ENCODE data around the gene GRIN2A. TPM values are rescaled to one million over a fixed set of nuclear protein-coding genes. Genes with fewer than 3 reads are reported as not detected.

GRIN2A gene
- total and polyA plus RNA-seq, 2 of the 13 experiments (the other 11 are each of a cell fraction or from before 2014, with no cell fraction given): not detected

DNA sequence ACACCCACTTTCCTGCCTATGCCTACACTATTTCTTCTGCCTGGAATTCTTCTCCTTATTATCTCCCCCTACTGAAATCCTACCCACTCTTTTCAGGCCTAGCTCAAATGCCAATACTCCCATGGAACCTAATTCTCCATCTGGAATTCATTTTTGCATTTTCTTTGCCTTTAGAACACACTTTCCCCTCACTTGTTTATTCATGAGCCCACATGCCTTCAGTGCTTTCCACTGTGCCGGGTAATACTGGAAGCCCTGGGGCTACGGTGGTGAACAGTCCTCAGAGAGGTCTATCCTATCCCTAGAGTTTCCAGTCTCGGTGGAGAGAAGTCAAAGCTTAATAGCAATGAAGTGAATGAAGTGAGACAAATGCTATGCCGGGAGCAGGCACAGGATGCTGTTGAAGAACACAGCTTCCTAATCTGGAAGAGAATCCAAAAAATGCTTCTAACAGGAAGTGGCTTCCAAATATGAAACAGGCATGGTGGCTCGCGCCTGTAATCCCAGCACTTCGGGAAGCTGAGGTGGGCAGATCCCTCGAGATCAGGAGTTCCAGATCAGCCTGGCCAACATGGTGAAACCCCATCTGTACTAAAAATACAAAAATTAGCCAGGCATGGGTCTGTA is 322.4 kb downstream of the GRIN2A start:
- CTCF ChIA-PET (ENCODE audit: low intra/inter-chr PET ratio, low total read pairs): no interaction called here
- H3K9ac ChIP-seq (ENCODE audit: insufficient read depth, low read depth, low read length): no peak overlapping the region
- BruUV-seq (replicated peaks): no TSS peak

DNA sequence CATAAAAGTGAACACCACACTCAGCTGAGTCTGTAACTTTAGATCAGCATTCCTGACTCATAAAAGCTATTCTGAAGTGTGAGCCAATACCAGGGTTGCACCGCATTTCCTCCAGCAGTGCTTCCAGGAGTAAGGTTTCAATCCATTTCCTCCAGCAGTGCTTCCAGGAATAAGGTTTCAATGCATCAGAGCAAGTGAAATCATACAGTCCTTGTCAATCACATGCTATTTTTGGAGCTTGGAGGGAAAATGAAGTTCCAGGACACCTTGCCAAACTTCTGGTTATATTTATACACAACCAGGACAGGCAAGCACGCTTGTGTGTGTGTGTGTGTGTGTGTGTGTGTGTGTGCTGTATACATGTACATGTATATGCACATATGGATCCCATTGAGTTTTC is 327.6 kb downstream of the GRIN2A start:
- no peak for DNase-seq (ENCODE audit: low spot score)
- 0% methylated on average over 2 of the region's 2 CpGs for WGBS (ENCODE audit: low lambda C conversion rate)
- H3K4me3 ChIP-seq (replicated peaks in 1 of 3; ENCODE audit: insufficient read depth in 1 of 3, low read depth in 2 of 3, low read length in 3 of 3): no peak overlapping the region
- H3K4me2 ChIP-seq (ENCODE audit: low read depth, low read length): no peak overlapping the region
- ATAC-seq: no peak
- FAIRE-seq: no peak
- BruUV-seq (replicated peaks): no TSS peak
- intact Hi-C loops (cut with micrococcal nuclease; ENCODE audit: unreplicated experiment): no loop called here
- H3K27ac ChIP-seq (ENCODE audit: extremely low read length, insufficient read depth, low read length): no peak overlapping the region
- H3K4me1 ChIP-seq (ENCODE audit: insufficient read depth, low read length): no peaks in the 10 kb centered on the region
- TF ChIP-seq HNRNPL (IDR thresholded peaks at IDR 0.05; ENCODE audit: low read depth, low read length): no peak
- TF ChIP-seq, protein P1, sequence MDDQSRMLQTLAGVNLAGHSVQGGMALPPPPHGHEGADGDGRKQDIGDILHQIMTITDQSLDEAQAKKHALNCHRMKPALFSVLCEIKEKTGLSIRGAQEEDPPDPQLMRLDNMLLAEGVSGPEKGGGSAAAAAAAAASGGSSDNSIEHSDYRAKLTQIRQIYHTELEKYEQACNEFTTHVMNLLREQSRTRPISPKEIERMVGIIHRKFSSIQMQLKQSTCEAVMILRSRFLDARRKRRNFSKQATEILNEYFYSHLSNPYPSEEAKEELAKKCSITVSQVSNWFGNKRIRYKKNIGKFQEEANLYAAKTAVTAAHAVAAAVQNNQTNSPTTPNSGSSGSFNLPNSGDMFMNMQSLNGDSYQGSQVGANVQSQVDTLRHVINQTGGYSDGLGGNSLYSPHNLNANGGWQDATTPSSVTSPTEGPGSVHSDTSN (CRISPR knock-in tag; IDR thresholded peaks at IDR 0.05; ENCODE audit: borderline replicate concordance): no peak
- no peaks in the 10 kb centered on the region for H3K27me3 ChIP-seq (ENCODE audit: control insufficient read depth in 1 of 2, insufficient read depth in 2 of 2, low read length in 2 of 2)
- ChIA-PET POLR2A (no interaction called here), CTCF (ENCODE audit: low intra/inter-chr PET ratio, low total read pairs) (no interaction called here)
- no peaks in the 10 kb centered on the region for H3K36me3 ChIP-seq (replicated peaks in 1 of 2; ENCODE audit: control insufficient read depth in 1 of 2, insufficient read depth in 2 of 2, low read length in 2 of 2)
- no peaks in the 10 kb centered on the region for H3K79me2 ChIP-seq (ENCODE audit: insufficient read depth, low read length)
- in situ Hi-C loops (cut with HindIII; ENCODE audit: extremely low pct_ligation_motif_present, low pct_unique_long_range_greater_than_20kb): no loop called here
- no peaks in the 10 kb centered on the region for H3K9me3 ChIP-seq (ENCODE audit: low read length)
- no peak overlapping the region for H2AFZ ChIP-seq (ENCODE audit: low read length)
- H3K9ac ChIP-seq (ENCODE audit: insufficient read depth, low read depth, low read length): no peak overlapping the region
- no peaks in the 10 kb centered on the region for H4K20me1 ChIP-seq (ENCODE audit: insufficient read depth, low read length)

More for the DNA sequence above, 322.4 kb downstream of the GRIN2A start:
- no peak for TF ChIP-seq BHLHE40 (IDR thresholded peaks at IDR 0.05; ENCODE audit: low read length)
- no peaks in the 10 kb centered on the region for H3K36me3 ChIP-seq (replicated peaks in 1 of 2; ENCODE audit: control insufficient read depth in 1 of 2, insufficient read depth in 2 of 2, low read length in 2 of 2)
- H3K9me3 ChIP-seq (ENCODE audit: low read length): no peaks in the 10 kb centered on the region
- H3K4me1 ChIP-seq (ENCODE audit: insufficient read depth, low read length): no peaks in the 10 kb centered on the region
- no peak for FAIRE-seq
- DNase-seq (ENCODE audit: low spot score): no peak
- H3K4me2 ChIP-seq (ENCODE audit: low read depth, low read length): no peak overlapping the region
- H3K79me2 ChIP-seq (ENCODE audit: insufficient read depth, low read length): no peaks in the 10 kb centered on the region
- H3K27me3 ChIP-seq (ENCODE audit: control insufficient read depth in 1 of 2, insufficient read depth in 2 of 2, low read length in 2 of 2): peaks cover 0 to 7% of the 10 kb centered on the region in 2 experiments; a peak in 1 of 5 replicates
- in situ Hi-C loops (cut with HindIII; ENCODE audit: extremely low pct_ligation_motif_present, low pct_unique_long_range_greater_than_20kb) (no loop called here), intact Hi-C loops (cut with micrococcal nuclease; ENCODE audit: unreplicated experiment) (no loop called here)
- no peak overlapping the region for H3K4me3 ChIP-seq (replicated peaks in 1 of 3; ENCODE audit: insufficient read depth in 1 of 3, low read depth in 2 of 3, low read length in 3 of 3)
- 7% methylated on average over 8 of the region's 8 CpGs for WGBS (ENCODE audit: low lambda C conversion rate)
- H4K20me1 ChIP-seq (ENCODE audit: insufficient read depth, low read length): no peaks in the 10 kb centered on the region
- H2AFZ ChIP-seq (ENCODE audit: low read length): no peak overlapping the region
- H3K27ac ChIP-seq (ENCODE audit: extremely low read length, insufficient read depth, low read length): no peak overlapping the region
- no peak for ATAC-seq
- POLR2A ChIA-PET: no interaction called here

All from HepG2 (cell line).